ENCODE measurements around the gene ABLIM1. TPM values are rescaled to one million over a fixed set of nuclear protein-coding genes. Genes with fewer than 3 reads are reported as not detected.

Gene ABLIM1
- total RNA-seq, 6 experiments from 2014 or later, result 38.8 to 76.5 (median 50.6) TPM

DNA sequence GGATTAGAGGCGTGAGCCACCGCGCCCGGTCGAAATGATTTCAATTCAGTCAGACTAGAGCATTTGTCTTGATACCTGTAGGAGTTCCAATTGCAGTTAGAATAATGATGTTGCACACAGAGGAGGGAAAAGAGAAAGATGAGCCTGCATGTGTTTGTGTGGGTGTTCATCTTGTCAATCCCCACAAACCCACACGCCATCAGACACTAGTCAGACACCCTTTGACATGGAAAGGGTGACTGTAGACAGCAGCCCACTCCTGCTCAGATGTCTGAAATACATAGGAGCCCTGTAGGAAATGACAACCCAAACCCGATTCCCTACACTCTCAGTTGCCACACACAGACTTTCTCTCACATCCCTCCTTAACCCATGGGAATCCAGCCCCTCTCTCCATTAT lies 92.0 kb downstream of the ABLIM1 start:
- no peaks in the 10 kb centered on the region for H3K27me3 ChIP-seq
- no peak for TF ChIP-seq POLR2A (IDR thresholded peaks at IDR 0.05)
- TF ChIP-seq, protein P1, sequence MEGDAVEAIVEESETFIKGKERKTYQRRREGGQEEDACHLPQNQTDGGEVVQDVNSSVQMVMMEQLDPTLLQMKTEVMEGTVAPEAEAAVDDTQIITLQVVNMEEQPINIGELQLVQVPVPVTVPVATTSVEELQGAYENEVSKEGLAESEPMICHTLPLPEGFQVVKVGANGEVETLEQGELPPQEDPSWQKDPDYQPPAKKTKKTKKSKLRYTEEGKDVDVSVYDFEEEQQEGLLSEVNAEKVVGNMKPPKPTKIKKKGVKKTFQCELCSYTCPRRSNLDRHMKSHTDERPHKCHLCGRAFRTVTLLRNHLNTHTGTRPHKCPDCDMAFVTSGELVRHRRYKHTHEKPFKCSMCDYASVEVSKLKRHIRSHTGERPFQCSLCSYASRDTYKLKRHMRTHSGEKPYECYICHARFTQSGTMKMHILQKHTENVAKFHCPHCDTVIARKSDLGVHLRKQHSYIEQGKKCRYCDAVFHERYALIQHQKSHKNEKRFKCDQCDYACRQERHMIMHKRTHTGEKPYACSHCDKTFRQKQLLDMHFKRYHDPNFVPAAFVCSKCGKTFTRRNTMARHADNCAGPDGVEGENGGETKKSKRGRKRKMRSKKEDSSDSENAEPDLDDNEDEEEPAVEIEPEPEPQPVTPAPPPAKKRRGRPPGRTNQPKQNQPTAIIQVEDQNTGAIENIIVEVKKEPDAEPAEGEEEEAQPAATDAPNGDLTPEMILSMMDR (IDR thresholded peaks at IDR 0.05), result no peak
- intact Hi-C loops (cut with DNase I), result no loop called here
- no peak overlapping the region for H3K4me3 ChIP-seq
- no peak overlapping the region for H3K27ac ChIP-seq
- no peaks in the 10 kb centered on the region for H3K9me3 ChIP-seq
- 85% methylated on average over 6 of the region's 7 CpGs for WGBS (ENCODE audit: insufficient coverage, low coverage, low lambda C conversion rate, missing lambda C conversion rate)
- H3K36me3 ChIP-seq, result peaks cover 0 to 9% (median 2%) of the 10 kb centered on the region in 4 donors
- no peak for DNase-seq
- peaks cover 0 to 8% (median 0%) of the 10 kb centered on the region in 4 donors for H3K4me1 ChIP-seq
- ATAC-seq, result no peak

DNA sequence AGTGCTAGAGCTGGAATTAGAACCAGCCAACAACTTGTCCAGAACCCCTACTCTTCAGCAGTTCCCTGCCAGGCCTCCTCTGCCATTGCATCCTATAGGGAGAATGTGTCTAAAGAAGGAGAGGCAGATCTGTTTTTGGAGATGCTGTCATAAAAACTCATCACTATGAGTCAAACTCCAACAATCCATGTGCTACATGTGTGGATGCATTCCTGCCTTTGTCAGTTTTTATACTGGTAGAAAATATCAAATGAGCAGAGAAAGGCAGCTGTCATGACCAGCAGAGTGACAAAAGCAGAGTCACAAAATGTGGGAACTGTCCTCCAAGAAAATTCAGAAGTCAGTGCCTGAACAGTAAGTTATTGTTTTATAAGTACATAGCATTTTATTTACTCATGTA lies 93.0 kb downstream of the ABLIM1 start:
- Histone ChIP-seq H3K36me3 (peaks cover 0 to 9% (median 2%) of the 10 kb centered on the region in 4 donors), H3K4me3 (no peak overlapping the region), H3K9me3 (no peaks in the 10 kb centered on the region), H3K27ac (no peak overlapping the region), H3K4me1 (peaks cover 0 to 12% (median 0%) of the 10 kb centered on the region in 4 donors), H3K27me3 (no peaks in the 10 kb centered on the region)
- ATAC-seq (no peak), DNase-seq (no peak)
- TF ChIP-seq, protein P1 (IDR thresholded peaks at IDR 0.05), result no peak
- TF ChIP-seq POLR2A (IDR thresholded peaks at IDR 0.05), result no peak
- intact Hi-C loops (cut with DNase I), result no loop called here

- DNase-seq (no peak), ATAC-seq (no peak)
- H3K4me1 ChIP-seq, result peaks cover 0 to 25% (median 4%) of the 10 kb centered on the region in 4 donors
- peaks cover 0 to 7% (median 2%) of the 10 kb centered on the region in 4 donors for H3K36me3 ChIP-seq
- H3K27me3 ChIP-seq, result no peaks in the 10 kb centered on the region
- no peaks in the 10 kb centered on the region for H3K9me3 ChIP-seq
- H3K27ac ChIP-seq, result peak overlapping the region in 1 of 3 donors; percentile 22
- no peak overlapping the region for H3K4me3 ChIP-seq
- TF ChIP-seq, protein P1 (IDR thresholded peaks at IDR 0.05), result no peak
- intact Hi-C loops (cut with DNase I), result no loop called here
- WGBS (ENCODE audit: insufficient coverage, low coverage, low lambda C conversion rate, missing lambda C conversion rate), result 50% methylated on average over 7 of the region's 7 CpGs
These were observed 97.0 kb downstream of the ABLIM1 start for GRCh38 chr10:114561008-114561523.

- no peak for ATAC-seq
- WGBS (ENCODE audit: insufficient coverage, low coverage, low lambda C conversion rate, missing lambda C conversion rate), result 92% methylated on average over 2 of the region's 5 CpGs
- peaks cover 0 to 25% (median 4%) of the 10 kb centered on the region in 4 donors for H3K4me1 ChIP-seq
- intact Hi-C loops (cut with DNase I), result no loop called here
- no peak for DNase-seq
- H3K27ac ChIP-seq, result peak overlapping the region in 1 of 3 donors; percentile 37
- H3K9me3 ChIP-seq, result no peaks in the 10 kb centered on the region
- H3K4me3 ChIP-seq, result no peak overlapping the region
- peaks cover 0 to 3% (median under 1%) of the 10 kb centered on the region in 4 donors for H3K36me3 ChIP-seq
- H3K27me3 ChIP-seq, result no peaks in the 10 kb centered on the region
- TF ChIP-seq, protein P1 (IDR thresholded peaks at IDR 0.05), result no peak
- TF ChIP-seq POLR2A (IDR thresholded peaks at IDR 0.05), result no peak
These were observed 97.9 kb downstream of the ABLIM1 start for GRCh38 chr10:114560144-114560543.
